ENCODE data around the gene ARHGAP28. TPM values are rescaled to one million over a fixed set of nuclear protein-coding genes. Genes with fewer than 3 reads are reported as not detected.
A peak's percentile ranks its signal among the peaks of the same experiment; 100 is the strongest.

The ARHGAP28 gene
- total RNA-seq, 4 donors from 2014 or later = 0.52 to 1.7 (median 0.75) TPM

GRCh38 chr18:6956999-6957398 lies 227.5 kb downstream of the ARHGAP28 start:
- Histone ChIP-seq H3K27ac (replicated peaks in 1 of 4) (no peak overlapping the region), H3K27me3 (no peaks in the 10 kb centered on the region), H3K36me3 (no peaks in the 10 kb centered on the region), H3K9me3 (peaks cover 0 to 6% (median 0%) of the 10 kb centered on the region in 4 donors), H3K4me1 (no peaks in the 10 kb centered on the region), H3K4me3 (no peak overlapping the region)
- intact Hi-C loops (cut with DNase I) = no loop called here
- no peak for TF ChIP-seq POLR2A (IDR thresholded peaks at IDR 0.05; ENCODE audit: low read depth)
- TF ChIP-seq EP300 (IDR thresholded peaks at IDR 0.05) = no peak
- TF ChIP-seq POLR2AphosphoS5 (IDR thresholded peaks at IDR 0.05) = no peak
- no peak for TF ChIP-seq CTCF (IDR thresholded peaks at IDR 0.05)
- 89% methylated on average over 12 of the region's 12 CpGs for WGBS
- DNase-seq (ENCODE audit: extremely low spot score) = peak; percentile 84

GRCh38 chr18:6959110-6959509 lies 229.6 kb downstream of the ARHGAP28 start:
- no peak for TF ChIP-seq CTCF (IDR thresholded peaks at IDR 0.05)
- no peak for TF ChIP-seq EP300 (IDR thresholded peaks at IDR 0.05)
- no peak for TF ChIP-seq POLR2A (IDR thresholded peaks at IDR 0.05; ENCODE audit: low read depth)
- TF ChIP-seq POLR2AphosphoS5 (IDR thresholded peaks at IDR 0.05) = no peak
- Histone ChIP-seq H3K27me3 (no peaks in the 10 kb centered on the region), H3K27ac (replicated peaks in 1 of 4) (no peak overlapping the region), H3K9me3 (peaks cover 0 to 6% (median 0%) of the 10 kb centered on the region in 4 donors), H3K36me3 (no peaks in the 10 kb centered on the region), H3K4me1 (no peaks in the 10 kb centered on the region), H3K4me3 (no peak overlapping the region)
- 92% methylated on average over 12 of the region's 12 CpGs for WGBS
- intact Hi-C loops (cut with DNase I) = no loop called here
- peak; percentile 24 for DNase-seq (ENCODE audit: extremely low spot score)

DNA sequence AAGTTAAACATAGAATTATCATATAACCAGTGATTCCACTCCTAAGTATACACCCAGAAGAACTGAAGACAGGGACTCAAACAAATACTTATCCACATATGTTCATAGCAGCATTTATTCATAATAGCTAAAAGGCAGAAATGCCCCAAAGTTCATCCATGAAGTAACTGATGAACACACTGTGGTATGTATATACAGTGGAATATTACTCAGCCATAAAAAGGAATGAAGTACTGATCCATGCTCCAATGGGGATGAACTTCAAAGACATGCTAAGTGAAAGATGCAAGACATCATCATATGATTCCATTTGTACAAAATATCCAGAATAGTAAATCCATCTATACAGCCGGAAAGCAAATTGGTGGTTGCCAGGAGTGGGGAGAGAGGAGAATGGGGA lies 230.6 kb downstream of the ARHGAP28 start:
- Histone ChIP-seq H3K9me3 (peaks cover 0 to 6% (median 0%) of the 10 kb centered on the region in 4 donors), H3K27ac (replicated peaks in 1 of 4) (no peak overlapping the region), H3K27me3 (no peaks in the 10 kb centered on the region), H3K4me3 (no peak overlapping the region), H3K36me3 (no peaks in the 10 kb centered on the region), H3K4me1 (no peaks in the 10 kb centered on the region)
- 100% methylated on average over 1 of the region's 1 CpG for WGBS
- intact Hi-C loops (cut with DNase I) = no loop called here
- no peak for TF ChIP-seq CTCF (IDR thresholded peaks at IDR 0.05)
- TF ChIP-seq POLR2AphosphoS5 (IDR thresholded peaks at IDR 0.05) = no peak
- no peak for TF ChIP-seq POLR2A (IDR thresholded peaks at IDR 0.05; ENCODE audit: low read depth)
- TF ChIP-seq EP300 (IDR thresholded peaks at IDR 0.05) = no peak
- DNase-seq (ENCODE audit: extremely low spot score) = no peak

DNA sequence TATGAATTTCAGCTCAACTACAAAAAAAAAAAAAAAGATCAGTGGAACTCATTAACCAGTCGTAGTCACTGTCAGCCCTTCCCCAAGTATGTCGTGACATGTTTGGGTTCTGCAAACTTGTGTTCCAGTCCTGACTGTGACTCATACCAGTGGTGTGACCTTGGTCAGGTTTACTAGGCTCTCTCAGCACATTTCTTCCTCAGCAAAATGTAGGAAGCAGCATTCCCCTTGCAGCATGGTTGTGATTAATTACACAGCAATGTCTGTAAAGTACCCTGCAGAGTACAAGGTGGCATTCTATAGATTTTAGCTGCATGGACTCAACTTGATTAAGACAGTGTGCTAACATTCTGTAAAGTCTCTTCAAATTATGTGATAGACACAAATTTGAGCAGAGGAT lies 231.1 kb downstream of the ARHGAP28 start:
- 82% methylated on average over 2 of the region's 2 CpGs for WGBS
- no peaks in the 10 kb centered on the region for H3K4me1 ChIP-seq
- TF ChIP-seq EP300 (IDR thresholded peaks at IDR 0.05) (no peak), POLR2A (IDR thresholded peaks at IDR 0.05; ENCODE audit: low read depth) (no peak)
- H3K4me3 ChIP-seq = no peak overlapping the region
- H3K27me3 ChIP-seq = no peaks in the 10 kb centered on the region
- H3K27ac ChIP-seq (replicated peaks in 1 of 4) = no peak overlapping the region
- DNase-seq (ENCODE audit: extremely low spot score) = no peak
- no peaks in the 10 kb centered on the region for H3K36me3 ChIP-seq
- H3K9me3 ChIP-seq = peaks cover 0 to 6% (median 0%) of the 10 kb centered on the region in 4 donors
- intact Hi-C loops (cut with DNase I) = no loop called here

DNA sequence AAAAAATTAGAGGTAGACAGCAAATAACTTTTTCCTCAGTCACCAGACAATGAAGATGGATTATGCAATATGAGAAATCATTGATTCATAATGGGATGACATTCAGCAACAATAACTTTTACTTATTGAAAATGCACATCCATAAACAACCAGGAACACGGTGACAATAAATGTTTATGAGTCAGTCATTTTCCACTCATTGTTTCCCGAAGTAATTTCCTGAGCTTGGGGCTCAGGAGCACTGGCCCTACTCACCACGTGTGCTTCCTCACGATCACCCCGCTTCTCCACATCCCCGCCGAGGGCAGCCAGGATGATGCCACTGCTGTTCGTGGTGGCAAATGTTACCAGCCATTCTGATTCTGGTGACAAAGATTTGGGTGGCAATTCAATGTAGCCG lies 231.8 kb downstream of the ARHGAP28 start:
- no peaks in the 10 kb centered on the region for H3K27me3 ChIP-seq
- peaks cover 0 to 3% (median 0%) of the 10 kb centered on the region in 4 donors for H3K4me1 ChIP-seq
- H3K4me3 ChIP-seq = no peak overlapping the region
- no peak for TF ChIP-seq EP300 (IDR thresholded peaks at IDR 0.05)
- TF ChIP-seq POLR2AphosphoS5 (IDR thresholded peaks at IDR 0.05) = no peak
- no peak for TF ChIP-seq POLR2A (IDR thresholded peaks at IDR 0.05; ENCODE audit: low read depth)
- TF ChIP-seq CTCF (IDR thresholded peaks at IDR 0.05) = no peak
- intact Hi-C loops (cut with DNase I) = no loop called here
- 81% methylated on average over 9 of the region's 9 CpGs for whole genome bisulfite sequencing
- DNase-seq (ENCODE audit: extremely low spot score) = no peak
- H3K27ac ChIP-seq (replicated peaks in 1 of 4) = no peak overlapping the region
- H3K9me3 ChIP-seq = peaks cover 0 to 6% (median 0%) of the 10 kb centered on the region in 4 donors
- H3K36me3 ChIP-seq = no peaks in the 10 kb centered on the region
